ENCODE results near the gene NCKAP5.

The NCKAP5 gene

DNA sequence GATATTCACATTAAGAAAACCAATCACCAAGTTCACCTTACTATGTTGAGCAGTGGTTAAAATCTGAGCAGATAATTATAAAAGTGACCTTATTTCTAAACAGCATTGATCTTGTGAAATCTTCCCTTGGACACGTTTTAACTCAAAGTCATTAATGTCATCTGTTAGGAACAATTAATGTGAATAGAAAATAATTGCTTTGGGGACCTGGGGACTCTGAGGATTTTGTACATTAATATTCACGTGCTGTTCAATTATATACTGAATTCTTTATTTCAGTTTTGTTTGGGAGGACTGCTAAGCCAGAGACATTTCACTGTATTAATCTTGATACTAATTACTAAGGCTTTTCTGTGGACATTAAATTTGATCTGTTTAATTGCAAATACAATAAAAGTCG, 771.2 kb downstream of the NCKAP5 start:
- no peak for DNase-seq (ENCODE audit: low read depth)

GRCh38 chr2:132795220-132795619, 773.0 kb downstream of the NCKAP5 start:
- no peak for DNase-seq (ENCODE audit: low read depth)

DNA sequence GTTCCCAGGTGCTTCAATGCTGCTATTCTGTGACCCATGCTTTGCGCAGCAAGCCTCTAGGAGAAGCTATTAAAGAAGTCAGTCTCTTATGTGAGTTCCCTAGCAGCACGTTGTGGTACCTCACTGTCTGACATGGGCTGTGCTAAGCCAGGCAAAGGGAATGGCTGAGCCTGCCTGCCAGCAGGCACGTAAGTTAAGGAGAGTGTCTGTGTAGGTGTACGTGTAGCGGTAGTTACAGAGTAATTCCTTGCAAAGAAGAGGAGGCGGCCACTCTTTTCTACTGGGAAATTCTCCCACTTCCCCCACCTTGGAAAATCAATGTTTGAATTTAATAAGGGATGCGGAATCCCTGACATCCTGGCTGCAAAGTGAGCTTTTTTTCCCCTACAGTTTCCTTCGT, 774.7 kb downstream of the NCKAP5 start:
- no peak for DNase-seq (ENCODE audit: low read depth)

DNA sequence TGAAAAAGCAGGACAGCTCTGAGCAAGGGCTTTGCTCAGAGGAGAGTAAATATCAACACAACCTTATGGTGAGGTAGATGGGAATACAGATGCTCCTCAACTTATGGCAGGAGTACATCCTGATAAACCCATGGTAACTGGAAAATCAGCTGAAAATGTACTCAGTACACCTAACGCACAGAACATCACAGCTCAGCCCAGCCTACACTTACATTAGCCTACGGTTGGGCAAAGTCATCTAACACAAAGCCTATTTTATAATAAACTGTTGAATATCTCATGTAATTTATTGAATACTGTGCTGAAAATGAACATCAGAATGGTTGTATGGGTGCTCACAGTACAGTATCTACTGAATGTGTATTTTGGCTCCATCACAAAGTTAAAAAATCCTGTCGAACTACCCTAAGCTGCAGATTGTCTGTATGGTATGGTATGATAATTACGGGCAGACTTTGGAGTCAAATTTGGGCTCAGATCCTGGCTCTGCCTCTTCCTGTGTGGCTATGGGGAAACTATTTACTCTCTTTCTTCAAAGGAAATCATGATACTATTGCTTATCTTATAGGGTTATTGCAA, 778.0 kb downstream of the NCKAP5 start:
- DNase-seq (ENCODE audit: low read depth) = no peak

- DNase-seq (ENCODE audit: low read depth) = no peak
These were observed 779.2 kb downstream of the NCKAP5 start for GRCh38 chr2:132789066-132789465.

GRCh38 chr2:132788310-132788838, 779.9 kb downstream of the NCKAP5 start:
- DNase-seq (ENCODE audit: low read depth) = no peak

GRCh38 chr2:132783883-132784282, 784.4 kb downstream of the NCKAP5 start:
- DNase-seq (ENCODE audit: low read depth) = no peak

DNA sequence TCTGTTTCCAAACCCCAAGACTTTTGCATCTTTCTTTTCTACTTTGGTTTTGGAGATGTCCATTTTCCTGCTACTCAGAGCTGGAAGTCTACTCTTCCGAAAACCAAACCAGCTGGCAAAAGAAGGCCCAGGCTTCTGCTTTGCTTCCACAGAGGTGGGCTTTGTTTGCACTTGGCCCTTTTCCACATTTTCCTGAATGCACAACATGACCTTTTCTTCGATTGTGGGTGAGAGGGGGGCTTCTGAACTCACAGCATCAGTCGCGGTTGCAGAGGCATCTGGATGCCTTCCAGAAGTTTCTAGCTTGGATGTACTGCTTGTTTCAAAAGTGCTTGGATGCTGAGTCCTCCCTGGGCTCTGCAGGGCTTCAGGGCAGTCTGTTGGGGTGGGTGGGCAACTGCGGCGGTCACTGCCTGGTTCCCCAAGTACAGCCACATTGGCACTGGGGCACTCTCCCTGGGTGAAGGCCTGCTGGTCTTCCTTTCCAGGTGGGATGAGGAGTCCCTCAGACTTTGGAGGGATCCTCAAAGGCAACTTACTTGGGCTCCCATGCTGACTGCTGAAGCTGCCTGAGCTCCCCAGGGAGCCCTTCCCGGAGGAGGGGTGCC, 786.0 kb downstream of the NCKAP5 start:
- DNase-seq (ENCODE audit: low read depth) = no peak

DNA sequence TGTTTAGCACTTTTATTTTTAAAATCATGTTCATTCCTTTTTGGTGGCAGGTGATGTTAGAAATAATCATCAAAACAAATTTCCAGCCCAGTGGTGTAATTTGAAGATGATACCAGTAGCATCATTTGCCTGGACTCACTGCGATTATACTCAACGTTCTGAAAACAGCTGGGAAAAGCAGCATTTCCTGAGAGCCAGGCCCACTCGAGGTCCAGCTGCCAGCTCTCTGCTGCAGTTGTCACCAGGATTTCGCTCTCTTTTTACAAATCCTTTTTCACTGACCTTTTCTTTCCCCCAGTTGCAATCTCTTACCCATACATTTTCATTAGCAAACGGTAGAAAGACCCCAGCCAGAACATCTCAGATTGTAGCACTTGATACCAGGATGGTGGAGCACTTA, 787.6 kb downstream of the NCKAP5 start:
- no peak for DNase-seq (ENCODE audit: low read depth)

DNA sequence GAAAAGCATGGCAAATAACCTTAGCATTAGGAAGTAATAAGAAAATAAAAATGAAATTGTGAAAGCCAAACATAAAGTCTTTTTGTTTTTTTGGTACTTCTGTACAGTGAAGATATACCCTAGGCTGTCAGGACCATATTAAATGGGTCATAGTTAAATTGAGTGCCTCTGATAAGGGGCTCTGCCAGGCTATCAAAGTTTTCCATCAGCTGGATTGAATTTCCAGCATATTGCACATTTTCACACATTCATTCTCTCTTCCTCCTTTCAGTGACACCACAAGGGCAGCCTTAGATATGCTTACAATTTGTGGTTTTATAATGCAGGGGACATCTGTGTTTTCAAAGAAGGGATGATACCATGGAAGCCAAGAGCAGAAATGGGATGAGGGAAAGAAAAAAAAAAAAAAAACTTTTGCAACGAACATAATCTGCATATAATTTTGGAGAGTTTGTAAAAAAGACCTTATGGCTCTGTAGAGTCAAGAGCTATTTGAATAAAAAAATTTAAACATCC, 789.0 kb downstream of the NCKAP5 start:
- no peak for DNase-seq (ENCODE audit: low read depth)

GRCh38 chr2:132776287-132776686, 792.0 kb downstream of the NCKAP5 start:
- DNase-seq (ENCODE audit: low read depth) = no peak

GRCh38 chr2:132774189-132774588, 794.1 kb downstream of the NCKAP5 start:
- DNase-seq (ENCODE audit: low read depth) = no peak

- DNase-seq (ENCODE audit: low read depth) = no peak
These were observed 794.9 kb downstream of the NCKAP5 start for GRCh38 chr2:132773331-132773730.

- no peak for DNase-seq (ENCODE audit: low read depth)
These were observed 795.9 kb downstream of the NCKAP5 start for GRCh38 chr2:132772340-132772739.

GRCh38 chr2:132766573-132766972, 801.7 kb downstream of the NCKAP5 start:
- DNase-seq (ENCODE audit: low read depth) = no peak

GRCh38 chr2:132761437-132761836, 806.8 kb downstream of the NCKAP5 start:
- DNase-seq (ENCODE audit: low read depth) = no peak

DNA sequence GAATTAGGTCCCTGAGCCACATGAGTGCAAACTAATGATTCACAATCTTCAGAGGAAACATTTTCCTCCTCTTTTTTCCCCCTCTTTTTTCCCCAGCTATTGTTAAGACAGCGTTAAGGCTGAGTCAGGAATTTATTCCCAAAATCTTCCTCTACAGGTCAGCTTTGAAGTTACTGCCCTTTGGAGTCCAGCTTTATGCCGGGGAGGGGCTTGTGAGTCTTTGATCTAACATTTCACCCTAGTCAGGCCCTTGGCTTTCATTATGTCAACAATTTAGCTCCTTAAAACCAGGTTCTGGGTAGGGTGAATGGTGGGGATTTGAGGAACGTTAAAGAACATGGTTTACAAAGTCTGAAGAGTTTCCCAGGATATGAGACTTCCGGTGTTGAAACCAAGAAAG, 807.3 kb downstream of the NCKAP5 start:
- DNase-seq (ENCODE audit: low read depth) = no peak

DNA sequence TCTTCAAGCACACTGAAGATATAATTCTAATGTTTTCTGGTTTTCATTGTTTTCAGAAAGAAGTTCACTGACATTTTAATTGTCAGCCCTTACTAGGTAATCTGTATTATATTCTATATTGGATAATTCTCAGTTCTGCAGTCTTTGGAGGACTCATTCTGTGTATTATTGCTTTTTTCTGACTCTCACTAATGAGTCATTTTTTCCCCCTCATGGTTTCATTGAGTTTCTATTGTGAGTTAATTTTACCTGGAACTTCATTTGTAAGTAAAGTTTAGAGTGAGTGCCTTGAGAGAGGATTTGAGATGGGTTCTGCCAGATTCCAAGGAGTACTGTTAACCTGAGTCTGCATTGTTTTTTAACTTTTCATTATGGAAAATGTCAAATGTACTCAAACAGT, 807.9 kb downstream of the NCKAP5 start:
- no peak for DNase-seq (ENCODE audit: low read depth)

DNA sequence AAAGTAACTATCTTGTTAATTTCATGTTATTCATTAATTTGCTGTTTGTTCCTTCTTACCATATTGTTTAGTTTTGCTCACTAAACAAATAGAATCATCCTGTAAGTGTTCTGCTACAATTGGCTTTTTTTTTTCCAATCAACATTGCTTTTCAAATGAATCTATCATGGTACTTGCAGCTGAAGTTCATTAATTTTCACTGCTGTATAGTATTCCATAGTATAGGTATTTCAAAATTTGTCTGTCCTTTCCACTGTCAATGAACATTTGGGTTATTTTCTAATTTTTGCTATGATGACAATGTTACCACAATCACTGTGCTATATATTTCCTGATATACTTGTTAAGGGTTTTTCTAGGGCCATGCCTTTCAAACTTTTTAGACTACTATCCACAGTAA, 809.3 kb downstream of the NCKAP5 start:
- no peak for DNase-seq (ENCODE audit: low read depth)

DNA sequence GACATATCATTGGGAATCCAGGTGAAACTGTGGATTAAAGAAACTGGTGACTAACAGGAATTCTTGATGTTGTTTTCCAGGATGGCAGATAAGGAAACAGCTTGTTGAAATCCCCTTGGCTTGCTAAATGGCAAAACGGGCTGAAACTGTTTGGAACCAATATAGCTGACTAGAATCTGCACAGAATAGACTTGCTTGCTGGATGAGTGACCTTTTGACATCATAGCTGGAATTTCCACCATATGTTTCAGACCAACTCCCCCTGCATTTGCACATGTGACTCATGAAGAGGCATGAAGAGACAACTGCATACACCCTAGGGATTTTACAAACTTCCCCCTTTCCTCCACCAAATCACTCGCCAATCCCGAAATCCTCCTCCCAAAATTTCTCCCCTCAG, 810.6 kb downstream of the NCKAP5 start:
- no peak for DNase-seq (ENCODE audit: low read depth)

DNA sequence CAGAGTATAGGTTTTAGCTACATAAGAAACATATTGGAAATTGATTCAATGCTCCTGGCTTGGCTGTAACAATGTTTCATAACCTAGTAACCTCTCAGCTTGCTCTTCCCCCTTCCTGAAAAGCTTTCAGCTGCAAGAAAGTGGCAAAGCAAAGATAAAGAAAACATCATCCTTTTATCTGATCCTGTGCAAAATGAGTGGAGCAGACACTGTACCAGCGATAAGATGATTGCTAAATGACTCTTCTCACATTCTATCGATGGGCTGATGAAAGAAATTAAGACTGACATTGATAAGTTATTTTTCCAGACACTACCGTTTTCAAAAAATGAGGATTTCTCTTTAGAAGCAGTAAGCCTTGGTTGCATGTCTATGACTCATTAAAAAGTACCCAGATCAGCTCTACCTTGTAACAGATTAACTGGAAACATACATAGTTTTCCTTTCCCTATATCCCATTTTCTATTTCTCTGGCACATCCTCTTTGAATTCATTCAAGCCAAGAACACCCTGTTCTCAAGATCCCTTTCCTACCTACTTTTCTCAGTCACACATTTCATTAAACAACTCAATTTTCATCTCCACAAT, 811.2 kb downstream of the NCKAP5 start:
- no peak for DNase-seq (ENCODE audit: low read depth)

GRCh38 chr2:132754867-132755472, 813.3 kb downstream of the NCKAP5 start:
- no peak for DNase-seq (ENCODE audit: low read depth)

DNA sequence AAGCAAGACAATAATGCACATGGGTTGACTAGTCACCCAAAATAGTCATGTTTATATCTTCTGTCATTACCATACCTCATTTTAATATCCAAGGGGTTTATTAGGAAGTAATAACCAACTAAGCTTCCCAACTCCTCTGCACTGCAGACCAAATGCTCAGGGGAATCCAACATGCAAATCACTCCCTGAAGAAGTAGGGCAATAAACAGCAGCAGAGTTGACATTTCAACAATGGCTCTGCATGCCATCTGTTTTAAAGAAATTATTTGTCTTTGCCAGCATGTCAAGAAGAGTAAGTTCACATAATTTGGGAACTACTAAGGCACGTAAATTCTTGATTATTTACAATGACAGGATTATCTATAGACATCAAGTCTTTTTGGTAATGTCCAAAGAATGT, 813.9 kb downstream of the NCKAP5 start:
- DNase-seq (ENCODE audit: low read depth) = no peak
